ACHN (cell line): ENCODE data around the gene DCLK1.

ENCODE experiments used
- DNase-seq: peaks from one replicate; pipeline ENCODE4 v3.0.0-alpha.2; 2015
- in situ Hi-C: cut with HindIII; loops from 2 replicates; pipeline ENCODE4 v1.10.0; 2017; ENCODE audit warnings: low sequenced_read_pairs, low pct_ligation_motif_present, low pct_unique_long_range_greater_than_20kb

Gene DCLK1

GRCh38 chr13:35797244-35797643 lies 333.9 kb downstream of the DCLK1 start:
- DNase-seq, result no peak
- in situ Hi-C loops, result no loop called here

GRCh38 chr13:35796623-35797022 lies 334.6 kb downstream of the DCLK1 start:
- in situ Hi-C loops, result no loop called here

GRCh38 chr13:35794734-35795389 lies 336.3 kb downstream of the DCLK1 start:
- in situ Hi-C loops, result no loop called here
- DNase-seq, result no peak

More at GRCh38 chr13:35796623-35797022, 334.6 kb downstream of the DCLK1 start:
- DNase-seq, result no peak

DNA sequence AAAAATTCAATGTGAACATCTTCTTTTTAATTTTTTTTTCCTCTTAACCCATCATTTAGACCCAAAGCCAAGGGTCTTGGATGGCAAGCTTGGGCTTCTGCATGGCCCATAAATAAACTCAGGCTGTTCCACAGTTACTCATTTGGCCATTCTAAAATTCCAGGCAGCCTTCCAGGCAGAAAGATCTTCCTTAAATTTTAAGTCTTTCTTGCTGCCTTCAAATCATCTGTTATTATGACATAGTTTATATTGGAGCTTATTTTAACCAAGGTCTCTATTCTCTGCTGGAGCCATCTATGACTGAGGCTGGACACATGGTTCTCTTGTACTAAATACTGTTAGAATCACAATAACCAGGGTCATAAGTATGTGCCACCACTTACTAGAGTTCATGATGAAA lies 337.4 kb downstream of the DCLK1 start:
- in situ Hi-C loops, result no loop called here
- DNase-seq, result no peak

- in situ Hi-C loops, result no loop called here
- DNase-seq, result no peak
These were observed 338.3 kb downstream of the DCLK1 start for GRCh38 chr13:35792911-35793310.

GRCh38 chr13:35792021-35792420 lies 339.2 kb downstream of the DCLK1 start:
- in situ Hi-C loops, result no loop called here
- DNase-seq, result no peak

- in situ Hi-C loops, result no loop called here
- DNase-seq, result no peak
These were observed 339.9 kb downstream of the DCLK1 start for GRCh38 chr13:35791184-35791851.

DNA sequence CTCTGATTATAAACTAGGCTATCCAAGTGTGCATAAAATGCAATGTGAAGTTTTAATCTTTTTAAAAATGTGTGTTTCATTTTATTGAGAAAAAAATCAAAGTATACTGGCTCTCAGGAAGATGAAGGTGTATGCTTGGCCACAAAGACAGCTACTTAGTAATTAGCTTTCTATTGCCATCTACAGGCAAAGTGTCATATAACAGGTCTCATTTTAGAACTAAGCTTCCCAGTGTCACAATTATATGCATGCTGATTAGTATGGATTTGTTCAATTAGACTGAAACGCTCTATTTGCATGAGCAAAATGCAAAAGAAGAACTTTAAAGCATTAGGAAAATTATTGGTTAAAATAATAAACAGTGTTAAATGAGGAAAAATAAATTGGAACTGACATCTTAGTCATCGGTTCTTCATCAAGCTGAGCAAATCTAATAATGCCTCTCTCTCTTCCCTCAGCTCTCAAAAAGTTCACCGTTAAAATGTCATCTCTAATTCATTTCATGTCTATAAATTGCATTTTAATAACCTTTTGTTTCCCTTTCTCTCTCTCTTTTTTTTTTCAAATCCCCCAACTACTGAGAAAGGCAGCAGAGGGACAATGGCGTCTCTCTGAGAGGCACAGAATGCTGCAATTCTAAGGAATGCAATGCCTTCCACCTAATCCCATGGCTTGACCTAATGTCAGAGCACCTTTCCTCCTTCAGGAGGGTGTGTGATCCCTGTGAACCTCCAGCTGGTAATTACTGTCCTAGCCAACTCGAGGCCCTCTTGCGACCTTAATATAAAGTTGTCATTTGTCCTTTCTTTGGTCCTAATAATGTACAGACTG lies 341.6 kb downstream of the DCLK1 start:
- DNase-seq, result peak; percentile 49
- in situ Hi-C loops, result no loop called here

GRCh38 chr13:35787937-35788336 lies 343.2 kb downstream of the DCLK1 start:
- DNase-seq, result no peak
- in situ Hi-C loops, result no loop called here

DNA sequence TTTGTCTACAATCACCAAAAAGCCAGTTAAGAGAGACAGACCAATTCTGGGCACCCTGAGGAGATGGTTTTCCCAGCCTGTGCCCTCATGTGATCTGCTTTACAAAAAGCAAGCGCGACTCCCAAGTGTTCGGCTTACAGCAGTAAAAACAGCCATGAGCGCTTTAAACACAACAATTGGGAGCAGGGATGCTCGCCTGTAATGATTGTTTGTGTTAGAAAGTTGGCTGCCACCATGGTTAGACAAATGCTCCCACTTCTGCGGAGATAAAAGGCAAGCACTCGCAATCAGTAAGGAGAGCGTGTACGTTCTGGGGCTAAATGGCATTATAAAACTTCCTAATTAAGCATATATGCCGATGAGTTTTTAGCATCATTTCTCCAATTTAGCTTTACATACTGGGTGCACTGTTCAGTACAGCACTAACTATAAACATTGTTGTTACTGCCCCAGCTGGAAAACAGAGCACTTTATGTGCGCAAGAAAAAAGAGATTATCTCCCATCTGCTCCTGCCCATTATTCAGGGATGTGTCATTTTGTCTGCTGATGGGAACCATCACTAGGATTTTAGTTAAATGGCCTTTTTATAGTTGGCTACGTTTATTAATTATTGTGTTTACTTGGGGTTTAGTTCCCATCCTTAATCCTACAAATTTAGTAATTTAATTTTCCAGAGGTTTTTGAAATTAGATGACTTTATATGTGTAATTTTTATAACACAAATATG lies 345.4 kb downstream of the DCLK1 start:
- in situ Hi-C loops, result no loop called here
- no peak for DNase-seq

DNA sequence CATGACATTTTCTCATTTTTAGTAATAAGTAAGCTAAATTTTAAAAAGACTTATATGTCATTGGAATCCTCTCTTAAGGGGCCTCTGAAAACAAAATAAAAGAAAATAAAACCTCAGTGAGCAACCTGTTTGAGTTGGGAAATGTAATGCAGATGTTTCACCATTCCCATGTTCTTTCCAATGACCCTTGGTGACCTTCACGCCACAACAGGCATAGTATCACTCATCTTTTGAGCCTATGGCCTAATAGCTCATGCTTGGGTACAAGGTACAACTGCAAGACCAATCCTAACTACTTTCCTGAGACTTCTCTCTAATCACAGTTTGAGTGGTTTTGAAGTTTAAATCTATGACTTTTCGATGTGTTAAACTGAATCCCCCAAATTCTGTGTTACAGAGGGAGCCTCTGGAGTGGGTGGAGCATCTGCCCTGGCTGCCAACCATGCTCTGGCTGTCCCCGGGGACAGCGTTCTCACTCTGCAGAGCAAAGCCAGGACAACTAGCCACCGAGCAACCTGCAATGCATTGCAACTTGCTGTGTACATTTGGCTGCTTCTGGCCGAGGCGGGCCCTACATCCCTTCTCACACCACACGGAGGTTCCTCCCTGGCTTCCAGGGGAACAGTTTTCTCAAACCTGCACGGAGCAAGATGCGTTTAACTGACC lies 346.8 kb downstream of the DCLK1 start:
- in situ Hi-C loops, result no loop called here
- DNase-seq, result no peak

DNA sequence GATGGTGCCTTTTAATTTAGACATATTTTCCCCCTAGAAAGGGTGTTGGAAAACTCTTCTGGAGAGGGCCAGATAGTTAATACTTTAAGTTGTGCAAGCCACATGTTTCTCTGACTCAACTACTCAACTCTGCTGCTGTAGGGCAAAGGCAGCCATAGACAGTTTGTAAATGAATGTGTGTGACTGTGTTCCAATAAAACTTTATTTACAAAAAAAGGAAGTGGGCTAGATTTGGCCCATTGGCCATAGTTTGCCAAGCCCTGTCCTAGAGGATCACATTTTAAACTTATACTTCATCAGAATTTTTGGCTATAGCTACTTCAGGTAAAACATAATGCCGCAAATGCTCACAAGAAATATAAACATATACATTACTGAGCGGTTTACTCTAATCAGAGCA lies 348.4 kb downstream of the DCLK1 start:
- DNase-seq, result no peak
- in situ Hi-C loops, result no loop called here

GRCh38 chr13:35781036-35782000 lies 349.9 kb downstream of the DCLK1 start:
- no peak for DNase-seq
- in situ Hi-C loops, result no loop called here

GRCh38 chr13:35780613-35781012 lies 350.6 kb downstream of the DCLK1 start:
- in situ Hi-C loops, result no loop called here
- DNase-seq, result no peak

DNA sequence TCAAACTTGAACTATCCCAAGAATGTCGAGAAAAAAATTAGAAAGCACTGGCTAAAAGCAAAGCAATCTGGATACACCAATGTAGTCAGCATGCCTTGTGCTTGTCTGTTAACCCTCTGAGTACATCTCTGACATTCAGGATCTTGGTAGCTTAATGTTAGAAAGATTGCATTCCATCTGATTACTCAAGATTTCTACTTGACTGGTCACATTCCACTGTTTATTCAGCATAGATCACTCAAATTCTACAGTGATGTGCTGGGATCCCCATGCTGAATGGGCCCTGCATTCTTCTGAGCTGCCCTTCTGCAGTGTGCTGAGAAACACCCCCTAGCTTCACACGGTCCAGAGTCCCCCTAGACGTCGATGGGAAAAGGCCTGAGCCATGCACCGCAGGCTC lies 359.3 kb downstream of the DCLK1 start:
- in situ Hi-C loops, result no loop called here
- DNase-seq, result peak; percentile 87

- in situ Hi-C loops, result no loop called here
- no peak for DNase-seq
These were observed 360.4 kb downstream of the DCLK1 start for GRCh38 chr13:35770756-35771297.

DNA sequence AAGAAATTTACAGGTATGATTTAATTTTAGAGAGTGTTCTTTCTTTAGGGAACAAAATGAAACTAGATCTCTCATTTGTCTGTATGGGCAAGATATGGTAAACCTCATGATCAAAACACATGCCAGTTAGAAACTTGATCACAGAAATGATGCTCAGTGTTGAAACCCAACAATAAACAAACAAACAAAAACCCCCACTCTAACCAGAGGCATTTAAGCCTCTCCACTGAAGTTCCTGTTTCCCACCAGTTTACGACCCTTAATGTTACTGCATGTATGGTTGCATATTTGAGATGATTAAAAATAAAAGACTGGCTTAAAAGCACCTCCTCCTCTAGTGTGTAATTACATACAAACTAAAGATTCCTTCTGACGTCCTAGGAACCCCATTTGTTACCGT lies 361.4 kb downstream of the DCLK1 start:
- no peak for DNase-seq
- in situ Hi-C loops, result no loop called here
